GM23338 (cell line): ENCODE results near the gene TENT4A. TPM values are rescaled to one million over a fixed set of nuclear protein-coding genes. Genes with fewer than 3 reads are reported as not detected.

Experiments
- ATAC-seq: fragments of 200-7000 bp; cut with Tn5 transposase; 3 replicates; pipeline ENCODE4 v1.9.1; 2020
- DNase-seq: peaks from one replicate; pipeline ENCODE4 v3.0.0-alpha.2; 2015; ENCODE audit warnings: low spot score
- H2AFZ ChIP-seq: fragments of 200-600 bp; sonication (generic); 2 replicates; pipeline ENCODE4 v1.8.0; 2016; ENCODE audit warnings: antibody characterized with exemption, mild to moderate bottlenecking, moderate library complexity
- H3F3A ChIP-seq: fragments of 200-600 bp; sonication (generic); replicated peaks from 2 replicates; pipeline ENCODE4 v1.8.0; 2017; ENCODE audit warnings: antibody characterized with exemption, mixed run types, low read depth
- H3K27ac ChIP-seq: fragments of 200-600 bp; sonication (generic); 2 replicates; pipeline ENCODE4 v1.6.1; 2016; ENCODE audit warnings: low read depth
- H3K27me3 ChIP-seq: fragments of 200-600 bp; sonication (generic); 2 replicates; pipeline ENCODE4 v1.8.0; 2016; ENCODE audit warnings: mild to moderate bottlenecking, mixed run types, moderate library complexity; ENCODE audit not compliant: insufficient read depth
- H3K36me3 ChIP-seq: fragments of 200-600 bp; sonication (generic); 2 replicates; pipeline ENCODE4 v1.8.0; 2016; ENCODE audit warnings: mild to moderate bottlenecking; ENCODE audit not compliant: insufficient read depth
- H3K4me1 ChIP-seq: fragments of 200-600 bp; sonication (generic); 2 replicates; pipeline ENCODE4 v1.8.0; 2016; ENCODE audit warnings: mild to moderate bottlenecking, moderate library complexity; ENCODE audit not compliant: insufficient read depth
- H3K4me2 ChIP-seq: fragments of 200-600 bp; sonication (generic); 2 replicates; pipeline ENCODE4 v1.7.1; 2017; ENCODE audit warnings: mixed run types
- H3K4me3 ChIP-seq: fragments of 200-600 bp; sonication (generic); 2 replicates; pipeline ENCODE4 v1.6.1; 2016; ENCODE audit warnings: mixed run types
- H3K79me2 ChIP-seq: fragments of 200-600 bp; sonication (generic); replicated peaks from 2 replicates; pipeline ENCODE4 v1.8.0; 2017; ENCODE audit warnings: mild to moderate bottlenecking; ENCODE audit not compliant: insufficient read depth
- H3K9me2 ChIP-seq: fragments of 200-600 bp; sonication (generic); 2 replicates; pipeline ENCODE4 v1.8.0; 2017; ENCODE audit not compliant: insufficient read depth
- H4K20me1 ChIP-seq: fragments of 200-600 bp; sonication (generic); replicated peaks from 2 replicates; pipeline ENCODE4 v1.8.0; 2017; ENCODE audit warnings: mild to moderate bottlenecking; ENCODE audit not compliant: insufficient read depth
- H3K27ac Mint-ChIP-seq: 2 replicates; pipeline ENCODE4 v1.8.0; 2020; ENCODE audit warnings: inconsistent platforms, mild to moderate bottlenecking, moderate library complexity, mixed read lengths
- H3K27me3 Mint-ChIP-seq: 3 replicates; pipeline ENCODE4 v1.8.0; 2022; ENCODE audit warnings: low read depth, mild to moderate bottlenecking, moderate library complexity, mixed read lengths, inconsistent platforms; ENCODE audit not compliant: insufficient read depth, poor library complexity
- H3K36me3 Mint-ChIP-seq: 3 replicates; pipeline ENCODE4 v1.8.0; 2021; ENCODE audit warnings: low read depth, mild to moderate bottlenecking, inconsistent platforms, moderate library complexity, mixed read lengths
- H3K4me1 Mint-ChIP-seq: 3 replicates; pipeline ENCODE4 v1.8.0; 2020; ENCODE audit warnings: mild to moderate bottlenecking, inconsistent platforms, mixed read lengths
- H3K4me3 Mint-ChIP-seq: 3 replicates; pipeline ENCODE4 v1.8.0; 2021; ENCODE audit warnings: moderate library complexity, mild to moderate bottlenecking, inconsistent platforms, mixed read lengths
- H3K9me3 Mint-ChIP-seq: 3 replicates; pipeline ENCODE4 v1.8.0; 2020; ENCODE audit warnings: moderate library complexity, mild to moderate bottlenecking, inconsistent platforms, mixed read lengths
- CREB1 ChIP-seq: fragments of 250-450 bp; sonication (Bioruptor Pico); IDR thresholded peaks from 2 replicates; pipeline ENCODE4 v1.5.0; 2020; ENCODE audit warnings: low read depth, mild to moderate bottlenecking, moderate library complexity
- ETS1 ChIP-seq: IDR thresholded peaks from 2 replicates; pipeline ENCODE4 v1.6.1; 2016; ENCODE audit warnings: antibody characterized with exemption
- EZH2 ChIP-seq: fragments of 200-600 bp; sonication (generic); IDR thresholded peaks from one replicate; pipeline ENCODE4 v1.8.0; 2017; ENCODE audit warnings: antibody characterized with exemption, mild to moderate bottlenecking, low read depth; ENCODE audit not compliant: unreplicated experiment
- EZH2phosphoT487 ChIP-seq: fragments of 200-600 bp; sonication (generic); IDR thresholded peaks from one replicate; pipeline ENCODE4 v1.8.1; 2018; ENCODE audit warnings: antibody characterized with exemption; ENCODE audit not compliant: unreplicated experiment
- JUNB ChIP-seq: IDR thresholded peaks from one replicate; pipeline ENCODE4 v1.6.1; 2016; ENCODE audit warnings: antibody characterized with exemption; ENCODE audit not compliant: unreplicated experiment
- NANOG ChIP-seq: IDR thresholded peaks from 2 replicates; pipeline ENCODE4 v1.6.1; 2016; ENCODE audit warnings: antibody characterized with exemption, borderline replicate concordance
- POLR2AphosphoS5 ChIP-seq: IDR thresholded peaks from 2 replicates; pipeline ENCODE4 v1.6.1; 2016; ENCODE audit warnings: antibody characterized with exemption, low read depth
- REST ChIP-seq: IDR thresholded peaks from one replicate; pipeline ENCODE4 v1.6.1; 2018; ENCODE audit warnings: antibody characterized with exemption; ENCODE audit not compliant: unreplicated experiment
- STAT1 ChIP-seq: IDR thresholded peaks from one replicate; pipeline ENCODE4 v1.6.1; 2016; ENCODE audit warnings: antibody characterized with exemption; ENCODE audit not compliant: unreplicated experiment
- ZNF114 ChIP-seq: fragments of 250-450 bp; sonication (Bioruptor Pico); IDR thresholded peaks from 2 replicates; pipeline ENCODE4 v1.5.0; 2020; ENCODE audit warnings: mild to moderate bottlenecking, moderate library complexity
- ZNF331 ChIP-seq: fragments of 250-450 bp; sonication (Bioruptor Pico); IDR thresholded peaks from 2 replicates; pipeline ENCODE4 v1.5.0; 2020; ENCODE audit warnings: low read depth, mild to moderate bottlenecking, moderate library complexity
- ZNF462 ChIP-seq: fragments of 250-450 bp; sonication (Bioruptor Pico); IDR thresholded peaks from 2 replicates; pipeline ENCODE4 v1.5.0; 2020; ENCODE audit warnings: mild to moderate bottlenecking, moderate library complexity
- polyA plus RNA-seq: library from polyadenylated mRNA; unstranded; fragments of >200 nt; fragmentation: Nextera tagmentation; extraction: Ambion mirVana; gene quantifications from 2 replicates; pipeline ENCODE4 v1.2.1, GENCODE V29; 2016
- total RNA-seq: library from RNA; depleted of rRNA; stranded (reverse); fragments of >200 nt; shearing (Covaris generic); gene quantifications from 2 replicates; pipeline ENCODE4 v1.2.3, GENCODE V29; 2014
- TF ChIP-seq, protein P1 (sequence below), 2 experiments: fragments of 200-600 bp in 1 of 2; sonication (generic) in 1 of 2; conservative IDR thresholded peaks; 2 replicates each; pipeline versions ENCODE4 v1.5.1 to v1.6.1; 2016 to 2017; ENCODE audit warnings: antibody characterized with exemption in 2 of 2, low read depth in 2 of 2, mild to moderate bottlenecking in 2 of 2, moderate library complexity in 1 of 2

The TENT4A gene
- total and polyA plus RNA-seq, 2 experiments from 2014 or later = 5.3 to 24.0 TPM

GRCh38 chr5:6721442-6721841, 8.2 kb downstream of the TENT4A start:
- no peak overlapping the region for H3K4me2 ChIP-seq
- H3K9me2 ChIP-seq = no peaks in the 10 kb centered on the region
- DNase-seq (no peak), ATAC-seq (0 out of 3 replicates have a peak, but pooled peaks have one; percentile 11)
- Mint-ChIP-seq H3K27ac (no peak overlapping the region), H3K4me3 (no peak overlapping the region), H3K9me3 (no peaks in the 10 kb centered on the region), H3K4me1 (peaks cover 81% of the 10 kb centered on the region), H3K36me3 (peaks cover 5% of the 10 kb centered on the region; the same call in 2 of the 3 replicates), H3K27me3 (peaks cover 5% of the 10 kb centered on the region)
- no peak overlapping the region for H3K4me3 ChIP-seq
- TF ChIP-seq EZH2 = no peak
- no peak for TF ChIP-seq REST
- no peak for TF ChIP-seq NANOG
- TF ChIP-seq ETS1 = no peak
- no peak for TF ChIP-seq EZH2phosphoT487
- TF ChIP-seq ZNF331 (CRISPR knock-in tag) = no peak
- TF ChIP-seq ZNF462 (CRISPR knock-in tag) = no peak
- no peak for TF ChIP-seq JUNB
- no peak for TF ChIP-seq CREB1 (CRISPR knock-in tag)
- TF ChIP-seq ZNF114 (CRISPR knock-in tag) = no peak
- TF ChIP-seq, protein P1, sequence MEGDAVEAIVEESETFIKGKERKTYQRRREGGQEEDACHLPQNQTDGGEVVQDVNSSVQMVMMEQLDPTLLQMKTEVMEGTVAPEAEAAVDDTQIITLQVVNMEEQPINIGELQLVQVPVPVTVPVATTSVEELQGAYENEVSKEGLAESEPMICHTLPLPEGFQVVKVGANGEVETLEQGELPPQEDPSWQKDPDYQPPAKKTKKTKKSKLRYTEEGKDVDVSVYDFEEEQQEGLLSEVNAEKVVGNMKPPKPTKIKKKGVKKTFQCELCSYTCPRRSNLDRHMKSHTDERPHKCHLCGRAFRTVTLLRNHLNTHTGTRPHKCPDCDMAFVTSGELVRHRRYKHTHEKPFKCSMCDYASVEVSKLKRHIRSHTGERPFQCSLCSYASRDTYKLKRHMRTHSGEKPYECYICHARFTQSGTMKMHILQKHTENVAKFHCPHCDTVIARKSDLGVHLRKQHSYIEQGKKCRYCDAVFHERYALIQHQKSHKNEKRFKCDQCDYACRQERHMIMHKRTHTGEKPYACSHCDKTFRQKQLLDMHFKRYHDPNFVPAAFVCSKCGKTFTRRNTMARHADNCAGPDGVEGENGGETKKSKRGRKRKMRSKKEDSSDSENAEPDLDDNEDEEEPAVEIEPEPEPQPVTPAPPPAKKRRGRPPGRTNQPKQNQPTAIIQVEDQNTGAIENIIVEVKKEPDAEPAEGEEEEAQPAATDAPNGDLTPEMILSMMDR (conservative IDR thresholded peaks at IDR 0.05; ENCODE audit: low read depth in 2 of 2) = no peak
- TF ChIP-seq STAT1 = no peak
- TF ChIP-seq POLR2AphosphoS5 = no peak
- H3K27ac ChIP-seq = no peak overlapping the region
- H4K20me1 ChIP-seq = peaks cover 69% of the 10 kb centered on the region
- H3K4me1 ChIP-seq = peaks cover 39% of the 10 kb centered on the region; the same call in 1 of the 2 replicates
- peaks cover 100% of the 10 kb centered on the region for H3K79me2 ChIP-seq
- H3K27me3 ChIP-seq = no peaks in the 10 kb centered on the region
- no peaks in the 10 kb centered on the region for H3F3A ChIP-seq
- no peaks in the 10 kb centered on the region for H3K36me3 ChIP-seq
- H2AFZ ChIP-seq = no peak overlapping the region
